ENCODE data around the gene NPAS1. TPM values are rescaled to one million over a fixed set of nuclear protein-coding genes. Genes with fewer than 3 reads are reported as not detected.

The NPAS1 gene
- total RNA-seq, 1 donor from 2014 or later = 3.9 TPM

DNA sequence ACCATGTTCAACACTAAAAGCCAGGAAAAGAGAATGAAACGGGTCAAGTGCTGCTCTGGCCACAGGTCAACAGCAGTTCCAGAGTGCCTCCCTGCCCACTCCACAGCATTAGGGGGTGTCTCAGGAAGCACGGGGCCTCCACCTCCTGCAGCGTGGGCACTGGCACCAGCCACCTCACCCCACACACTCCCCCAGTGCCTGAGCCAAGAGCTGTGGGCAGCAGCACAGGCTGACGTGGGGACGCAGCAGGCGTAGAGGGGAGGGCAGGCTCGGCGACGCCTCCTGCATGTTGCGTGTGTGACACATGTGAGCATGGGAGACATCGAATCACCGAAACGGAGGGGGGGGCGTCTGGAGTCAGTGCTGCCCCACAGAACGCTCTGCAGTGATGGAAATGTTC lies 50.2 kb downstream of the NPAS1 start:
- TF ChIP-seq, protein P1, sequence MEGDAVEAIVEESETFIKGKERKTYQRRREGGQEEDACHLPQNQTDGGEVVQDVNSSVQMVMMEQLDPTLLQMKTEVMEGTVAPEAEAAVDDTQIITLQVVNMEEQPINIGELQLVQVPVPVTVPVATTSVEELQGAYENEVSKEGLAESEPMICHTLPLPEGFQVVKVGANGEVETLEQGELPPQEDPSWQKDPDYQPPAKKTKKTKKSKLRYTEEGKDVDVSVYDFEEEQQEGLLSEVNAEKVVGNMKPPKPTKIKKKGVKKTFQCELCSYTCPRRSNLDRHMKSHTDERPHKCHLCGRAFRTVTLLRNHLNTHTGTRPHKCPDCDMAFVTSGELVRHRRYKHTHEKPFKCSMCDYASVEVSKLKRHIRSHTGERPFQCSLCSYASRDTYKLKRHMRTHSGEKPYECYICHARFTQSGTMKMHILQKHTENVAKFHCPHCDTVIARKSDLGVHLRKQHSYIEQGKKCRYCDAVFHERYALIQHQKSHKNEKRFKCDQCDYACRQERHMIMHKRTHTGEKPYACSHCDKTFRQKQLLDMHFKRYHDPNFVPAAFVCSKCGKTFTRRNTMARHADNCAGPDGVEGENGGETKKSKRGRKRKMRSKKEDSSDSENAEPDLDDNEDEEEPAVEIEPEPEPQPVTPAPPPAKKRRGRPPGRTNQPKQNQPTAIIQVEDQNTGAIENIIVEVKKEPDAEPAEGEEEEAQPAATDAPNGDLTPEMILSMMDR (IDR thresholded peaks at IDR 0.05; ENCODE audit: unreplicated experiment) = no peak
- no peak overlapping the region for H3K27ac Mint-ChIP-seq
- H3K9me3 Mint-ChIP-seq = no peaks in the 10 kb centered on the region
- DNase-seq (ENCODE audit: low spot score in 2 of 2, unreplicated experiment in 2 of 2) = no peak
- peaks cover 17% of the 10 kb centered on the region for H3K36me3 Mint-ChIP-seq
- no peaks in the 10 kb centered on the region for H3K4me1 Mint-ChIP-seq
- H3K4me3 Mint-ChIP-seq = no peak overlapping the region
- H3K27me3 Mint-ChIP-seq (ENCODE audit: low read depth) = no peaks in the 10 kb centered on the region

GRCh38 chr19:47070756-47071155 lies 51.1 kb downstream of the NPAS1 start:
- Mint-ChIP-seq H3K36me3 (peaks cover 20% of the 10 kb centered on the region), H3K9me3 (no peaks in the 10 kb centered on the region)

GRCh38 chr19:47071731-47072130 lies 52.1 kb downstream of the NPAS1 start:
- Mint-ChIP-seq H3K27ac (no peak overlapping the region), H3K9me3 (no peaks in the 10 kb centered on the region), H3K4me1 (no peaks in the 10 kb centered on the region), H3K27me3 (ENCODE audit: low read depth) (no peaks in the 10 kb centered on the region), H3K4me3 (no peak overlapping the region), H3K36me3 (peaks cover 17% of the 10 kb centered on the region)
- DNase-seq (ENCODE audit: low spot score in 2 of 2, unreplicated experiment in 2 of 2) = no peak
- TF ChIP-seq, protein P1 (IDR thresholded peaks at IDR 0.05; ENCODE audit: unreplicated experiment) = no peak

More at GRCh38 chr19:47070756-47071155, 51.1 kb downstream of the NPAS1 start:
- H3K27ac Mint-ChIP-seq = no peak overlapping the region
- DNase-seq (ENCODE audit: low spot score in 2 of 2, unreplicated experiment in 2 of 2) = no peak
- TF ChIP-seq, protein P1 (IDR thresholded peaks at IDR 0.05; ENCODE audit: unreplicated experiment) = no peak
- H3K4me1 Mint-ChIP-seq = no peaks in the 10 kb centered on the region
- H3K27me3 Mint-ChIP-seq (ENCODE audit: low read depth) = no peaks in the 10 kb centered on the region
- H3K4me3 Mint-ChIP-seq = no peak overlapping the region

- Mint-ChIP-seq H3K36me3 (peaks cover 17% of the 10 kb centered on the region), H3K9me3 (no peaks in the 10 kb centered on the region), H3K4me3 (no peak overlapping the region), H3K27ac (no peak overlapping the region), H3K4me1 (no peaks in the 10 kb centered on the region), H3K27me3 (ENCODE audit: low read depth) (no peaks in the 10 kb centered on the region)
- DNase-seq (ENCODE audit: low spot score in 2 of 2, unreplicated experiment in 2 of 2) = no peak
- TF ChIP-seq, protein P1 (IDR thresholded peaks at IDR 0.05; ENCODE audit: unreplicated experiment) = no peak
These were observed 52.7 kb downstream of the NPAS1 start for GRCh38 chr19:47072323-47072722.

DNA sequence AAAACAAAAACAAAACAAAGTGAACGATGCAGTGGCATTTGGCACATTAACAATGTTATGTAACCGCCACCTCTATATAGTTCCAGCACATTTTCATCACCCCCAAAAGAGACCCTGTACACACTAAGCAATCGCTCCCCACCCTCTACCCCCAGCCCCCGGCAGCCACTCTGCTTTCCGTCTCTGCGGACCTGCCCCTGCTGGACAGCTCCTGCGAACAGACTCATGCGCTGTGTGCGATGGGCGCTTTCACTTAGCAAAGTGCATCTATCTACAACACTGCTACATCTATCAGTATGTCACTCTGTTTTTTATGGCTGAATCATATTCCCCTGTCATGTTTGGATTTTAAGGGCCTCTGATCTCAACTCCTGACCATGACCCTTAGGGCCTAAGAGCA lies 53.9 kb downstream of the NPAS1 start:
- no peak for DNase-seq (ENCODE audit: low spot score in 2 of 2, unreplicated experiment in 2 of 2)
- no peaks in the 10 kb centered on the region for H3K4me1 Mint-ChIP-seq
- no peaks in the 10 kb centered on the region for H3K9me3 Mint-ChIP-seq
- no peak overlapping the region for H3K4me3 Mint-ChIP-seq
- H3K27me3 Mint-ChIP-seq (ENCODE audit: low read depth) = no peaks in the 10 kb centered on the region
- H3K27ac Mint-ChIP-seq = peak overlapping the region; percentile 3
- H3K36me3 Mint-ChIP-seq = peaks cover 17% of the 10 kb centered on the region
- TF ChIP-seq, protein P1 (IDR thresholded peaks at IDR 0.05; ENCODE audit: unreplicated experiment) = no peak

DNA sequence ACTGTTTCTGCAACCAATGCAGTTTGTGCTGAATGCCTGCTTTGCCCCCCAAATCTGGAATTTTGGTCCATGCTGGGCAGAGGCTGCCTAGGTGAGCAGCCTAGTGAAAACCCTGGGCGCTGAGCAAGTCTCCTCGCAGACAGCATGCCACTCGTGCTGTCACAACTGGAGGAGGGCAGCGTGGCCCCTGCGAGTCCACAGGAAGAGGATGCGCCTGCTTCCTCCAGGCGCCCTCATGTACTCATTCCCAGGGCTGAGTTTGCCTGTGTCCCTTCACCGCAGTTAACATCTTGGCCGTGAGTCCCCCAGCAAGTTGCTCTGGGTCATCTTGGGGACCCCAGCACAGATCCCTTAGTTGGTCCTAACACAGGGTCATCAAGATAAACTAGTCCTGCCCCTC lies 55.0 kb downstream of the NPAS1 start:
- TF ChIP-seq, protein P1 (IDR thresholded peaks at IDR 0.05; ENCODE audit: unreplicated experiment) = no peak
- no peak overlapping the region for H3K27ac Mint-ChIP-seq

More for the DNA sequence above, 55.0 kb downstream of the NPAS1 start:
- Mint-ChIP-seq H3K4me1 (no peaks in the 10 kb centered on the region), H3K9me3 (no peaks in the 10 kb centered on the region), H3K4me3 (no peak overlapping the region), H3K36me3 (peaks cover 17% of the 10 kb centered on the region), H3K27me3 (ENCODE audit: low read depth) (no peaks in the 10 kb centered on the region)
- DNase-seq (ENCODE audit: low spot score in 2 of 2, unreplicated experiment in 2 of 2) = no peak

All from mesothelial cell of epicardium (in vitro differentiated cells).